HEK293 (cell line): ENCODE measurements around the gene SLC25A45.
A peak's percentile ranks its signal among the peaks of the same experiment; 100 is the strongest.

Experiments used
- BCL6B ChIP-seq: fragments of 450-650 bp; formaldehyde crosslinking; IDR thresholded peaks from 2 replicates; pipeline ENCODE4 v1.5.1; 2017; ENCODE audit warnings: missing biosample characterization, missing genetic modification characterization
- CTCF ChIP-seq: fragments of 450-650 bp; formaldehyde crosslinking; IDR thresholded peaks from 2 replicates; pipeline ENCODE4 v1.5.1; 2016; ENCODE audit warnings: missing biosample characterization, missing genetic modification characterization
- HOXD13 ChIP-seq: sonication (generic); formaldehyde crosslinking; IDR thresholded peaks from 2 replicates; pipeline ENCODE4 v1.8.0; 2022; ENCODE audit warnings: missing genetic modification reagents, borderline replicate concordance
- KLF17 ChIP-seq: fragments of 450-650 bp; formaldehyde crosslinking; IDR thresholded peaks from 2 replicates; pipeline ENCODE4 v1.5.1; 2016; ENCODE audit warnings: missing biosample characterization, missing genetic modification characterization
- MZF1 ChIP-seq: fragments of 450-650 bp; formaldehyde crosslinking; IDR thresholded peaks from 2 replicates; pipeline ENCODE4 v1.5.1; 2017; ENCODE audit warnings: missing biosample characterization, missing genetic modification characterization, borderline replicate concordance
- PRDM1 ChIP-seq: fragments of 450-650 bp; formaldehyde crosslinking; IDR thresholded peaks from 2 replicates; pipeline ENCODE4; 2016; ENCODE audit warnings: missing biosample characterization, missing genetic modification characterization
- PRDM2 ChIP-seq: fragments of 450-650 bp; formaldehyde crosslinking; IDR thresholded peaks from 2 replicates; pipeline ENCODE4 v1.5.1; 2016; ENCODE audit warnings: missing biosample characterization, missing genetic modification characterization, borderline replicate concordance
- SP3 ChIP-seq: fragments of 450-650 bp; formaldehyde crosslinking; IDR thresholded peaks from 2 replicates; pipeline ENCODE4 v1.5.1; 2016; ENCODE audit warnings: missing biosample characterization, missing genetic modification characterization
- WT1 ChIP-seq: fragments of 450-650 bp; formaldehyde crosslinking; IDR thresholded peaks from 2 replicates; pipeline ENCODE4 v1.5.1; 2016; ENCODE audit warnings: missing biosample characterization, missing genetic modification characterization
- ZBTB21 ChIP-seq: fragments of 450-650 bp; formaldehyde crosslinking; IDR thresholded peaks from 2 replicates; pipeline ENCODE4 v1.5.1; 2017; ENCODE audit warnings: missing biosample characterization, missing genetic modification characterization
- ZBTB48 ChIP-seq: fragments of 450-650 bp; formaldehyde crosslinking; IDR thresholded peaks from 2 replicates; pipeline ENCODE4 v1.5.1; 2016; ENCODE audit warnings: missing biosample characterization, missing genetic modification characterization
- ZNF114 ChIP-seq: fragments of 450-650 bp; formaldehyde crosslinking; IDR thresholded peaks from 2 replicates; pipeline ENCODE4 v1.5.0; 2017; ENCODE audit warnings: missing biosample characterization, missing genetic modification characterization
- ZNF221 ChIP-seq: fragments of 450-650 bp; formaldehyde crosslinking; IDR thresholded peaks from 2 replicates; pipeline ENCODE4 v1.5.1; 2017; ENCODE audit warnings: missing biosample characterization, missing genetic modification characterization, borderline replicate concordance
- ZNF26 ChIP-seq: fragments of 450-650 bp; formaldehyde crosslinking; IDR thresholded peaks from 2 replicates; pipeline ENCODE4 v1.5.1; 2016; ENCODE audit warnings: missing biosample characterization, missing genetic modification characterization
- ZNF324 ChIP-seq: fragments of 450-650 bp; formaldehyde crosslinking; IDR thresholded peaks from 2 replicates; pipeline ENCODE4 v1.5.1; 2016; ENCODE audit warnings: missing biosample characterization, missing genetic modification characterization
- ZNF37A ChIP-seq: fragments of 450-650 bp; IDR thresholded peaks from 2 replicates; pipeline ENCODE4 v1.5.1; 2018; ENCODE audit warnings: missing biosample characterization, missing genetic modification characterization
- ZNF394 ChIP-seq: fragments of 450-650 bp; formaldehyde crosslinking; IDR thresholded peaks from 2 replicates; pipeline ENCODE4 v1.5.1; 2016; ENCODE audit warnings: missing biosample characterization, missing genetic modification characterization, mild to moderate bottlenecking, moderate library complexity, borderline replicate concordance
- ZNF624 ChIP-seq: fragments of 450-650 bp; formaldehyde crosslinking; IDR thresholded peaks from 2 replicates; pipeline ENCODE4 v1.5.1; 2017; ENCODE audit warnings: missing biosample characterization, missing genetic modification characterization
- ZNF658 ChIP-seq: fragments of 450-650 bp; formaldehyde crosslinking; IDR thresholded peaks from 2 replicates; pipeline ENCODE4; 2016; ENCODE audit warnings: missing biosample characterization, missing genetic modification characterization
- ZNF707 ChIP-seq: fragments of 450-650 bp; formaldehyde crosslinking; IDR thresholded peaks from 2 replicates; pipeline ENCODE4 v1.5.1; 2016; ENCODE audit warnings: missing biosample characterization, missing genetic modification characterization
- ZNF776 ChIP-seq: fragments of 450-650 bp; formaldehyde crosslinking; IDR thresholded peaks from 2 replicates; pipeline ENCODE4 v1.5.0; 2017; ENCODE audit warnings: missing biosample characterization, missing genetic modification characterization, borderline replicate concordance
- ZSCAN16 ChIP-seq: fragments of 450-650 bp; formaldehyde crosslinking; IDR thresholded peaks from 2 replicates; pipeline ENCODE4 v1.5.1; 2016; ENCODE audit warnings: missing biosample characterization, missing genetic modification characterization
- TF ChIP-seq, protein P1 (sequence below): IDR thresholded peaks from 2 replicates; pipeline ENCODE4 v1.6.1; 2011; ENCODE audit warnings: mild to moderate bottlenecking, low read depth, low read length, borderline replicate concordance
- TF ChIP-seq, protein P2 (sequence below): fragments of 450-650 bp; formaldehyde crosslinking; IDR thresholded peaks from 2 replicates; pipeline ENCODE4 v1.5.1; 2016; ENCODE audit warnings: missing biosample characterization, missing genetic modification characterization, low read depth

The SLC25A45 gene

GRCh38 chr11:65419772-65420481, 37.5 kb upstream of the SLC25A45 start (continued):
- TF ChIP-seq PRDM2 (tag by site-specific recombination) (no peak), SP3 (tag by site-specific recombination) (peak; percentile 36), ZNF658 (tag by site-specific recombination) (no peak), PRDM1 (tag by site-specific recombination) (peak; percentile 72), ZNF394 (tag by site-specific recombination) (no peak), HOXD13 (CRISPR knock-in tag) (no peak), ZNF26 (tag by site-specific recombination) (no peak), KLF17 (tag by site-specific recombination) (0 out of 2 replicates have a peak, but pooled peaks have one; percentile 26), BCL6B (tag by site-specific recombination) (no peak), ZNF324 (tag by site-specific recombination) (no peak), ZNF707 (no peak), ZNF37A (tag by site-specific recombination) (no peak), WT1 (tag by site-specific recombination) (no peak), MZF1 (tag by site-specific recombination) (no peak), ZBTB21 (tag by site-specific recombination) (no peak), ZSCAN16 (tag by site-specific recombination) (no peak), ZNF221 (tag by site-specific recombination) (no peak), CTCF (no peak), ZNF114 (no peak), ZNF776 (tag by site-specific recombination) (no peak), ZBTB48 (tag by site-specific recombination) (0 out of 2 replicates have a peak, but pooled peaks have one; percentile 29), ZNF624 (tag by site-specific recombination) (no peak)
- TF ChIP-seq, protein P1, sequence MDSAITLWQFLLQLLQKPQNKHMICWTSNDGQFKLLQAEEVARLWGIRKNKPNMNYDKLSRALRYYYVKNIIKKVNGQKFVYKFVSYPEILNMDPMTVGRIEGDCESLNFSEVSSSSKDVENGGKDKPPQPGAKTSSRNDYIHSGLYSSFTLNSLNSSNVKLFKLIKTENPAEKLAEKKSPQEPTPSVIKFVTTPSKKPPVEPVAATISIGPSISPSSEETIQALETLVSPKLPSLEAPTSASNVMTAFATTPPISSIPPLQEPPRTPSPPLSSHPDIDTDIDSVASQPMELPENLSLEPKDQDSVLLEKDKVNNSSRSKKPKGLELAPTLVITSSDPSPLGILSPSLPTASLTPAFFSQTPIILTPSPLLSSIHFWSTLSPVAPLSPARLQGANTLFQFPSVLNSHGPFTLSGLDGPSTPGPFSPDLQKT = no peak
- TF ChIP-seq, protein P2, sequence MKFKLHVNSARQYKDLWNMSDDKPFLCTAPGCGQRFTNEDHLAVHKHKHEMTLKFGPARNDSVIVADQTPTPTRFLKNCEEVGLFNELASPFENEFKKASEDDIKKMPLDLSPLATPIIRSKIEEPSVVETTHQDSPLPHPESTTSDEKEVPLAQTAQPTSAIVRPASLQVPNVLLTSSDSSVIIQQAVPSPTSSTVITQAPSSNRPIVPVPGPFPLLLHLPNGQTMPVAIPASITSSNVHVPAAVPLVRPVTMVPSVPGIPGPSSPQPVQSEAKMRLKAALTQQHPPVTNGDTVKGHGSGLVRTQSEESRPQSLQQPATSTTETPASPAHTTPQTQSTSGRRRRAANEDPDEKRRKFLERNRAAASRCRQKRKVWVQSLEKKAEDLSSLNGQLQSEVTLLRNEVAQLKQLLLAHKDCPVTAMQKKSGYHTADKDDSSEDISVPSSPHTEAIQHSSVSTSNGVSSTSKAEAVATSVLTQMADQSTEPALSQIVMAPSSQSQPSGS = no peak
